Gastroesophageal sphincter (tissue), 4 donors: ENCODE data around the gene NPHP1. TPM values are rescaled to one million over a fixed set of nuclear protein-coding genes. Genes with fewer than 3 reads are reported as not detected.
"Not testable (repeated sequence)": the region's sequence is repeated elsewhere in the genome, so short reads cannot be mapped to it uniquely, and the experiment has no call there.

ENCODE experiments used
- ATAC-seq: fragments of 150-250 bp; one replicate; pipeline ENCODE4 v1.9.1; 2016; ENCODE audit warnings: mild to moderate bottlenecking, moderate library complexity
- H3K27ac ChIP-seq, 4 donors: fragments of 200-600 bp; sonication (generic) in 3 of 4; 1 replicate in 3 of 4; 2 replicates in 1 of 4; pipeline ENCODE4 v1.5.1; 2016 to 2019
- H3K27me3 ChIP-seq: fragments of 200-600 bp; sonication (generic); one replicate; pipeline ENCODE4 v1.5.1; 2019
- H3K36me3 ChIP-seq, 2 donors: fragments of 200-600 bp; sonication (generic); one replicate each; pipeline ENCODE4 v1.5.1; 2019; ENCODE audit warnings: control low read depth in 1 of 2
- H3K4me1 ChIP-seq, 3 donors: fragments of 200-600 bp; sonication (generic); 1 replicate in 2 of 3; 2 replicates in 1 of 3; pipeline ENCODE4 v1.5.1; 2016 to 2019; ENCODE audit warnings: control low read depth in 2 of 3
- H3K4me3 ChIP-seq, 2 donors: fragments of 200-600 bp; sonication (generic); one replicate each; pipeline ENCODE4 v1.5.1; 2019; ENCODE audit warnings: mild to moderate bottlenecking in 1 of 2, moderate library complexity in 1 of 2
- H3K9me3 ChIP-seq, 3 donors: fragments of 200-600 bp; sonication (generic); one replicate each; pipeline ENCODE4 v1.5.1; 2017 to 2019; ENCODE audit warnings: control low read depth in 2 of 3
- CTCF ChIP-seq, 4 experiments: fragments of 200-600 bp in 2 of 4; fragments of 450-650 bp in 2 of 4; sonication (generic) in 1 of 4; IDR thresholded peaks; one replicate each; pipeline ENCODE4 v1.5.1; 2017 to 2019; ENCODE audit warnings: antibody characterized with exemption in 4 of 4, mild to moderate bottlenecking in 2 of 4, moderate library complexity in 2 of 4
- EP300 ChIP-seq: sonication (generic); formaldehyde crosslinking; IDR thresholded peaks from one replicate; pipeline ENCODE4 v1.6.1; 2017; ENCODE audit warnings: antibody characterized with exemption, mild to moderate bottlenecking
- POLR2A ChIP-seq, 2 donors: fragments of 450-650 bp; IDR thresholded peaks; one replicate each; pipeline ENCODE4 v1.6.1; 2017; ENCODE audit warnings: antibody characterized with exemption in 2 of 2, mild to moderate bottlenecking in 2 of 2, moderate library complexity in 1 of 2
- POLR2AphosphoS5 ChIP-seq: sonication (generic); formaldehyde crosslinking; IDR thresholded peaks from one replicate; pipeline ENCODE4 v1.6.1; 2017; ENCODE audit warnings: antibody characterized with exemption
- WGBS, 2 donors: methylation state at CpG; one replicate each; pipeline ENCODE4 v1.1.5; 2018; ENCODE audit warnings: low coverage in 1 of 2; 5-methylcytosine and 5-hydroxymethylcytosine counted together
- total RNA-seq, 4 donors: library from RNA; depleted of rRNA; stranded (reverse); fragments of >200 nt; gene quantifications; one replicate each; pipeline ENCODE4 v1.1.0, GENCODE V29; 2016

The NPHP1 gene
- total RNA-seq, 4 donors from 2014 or later = 8.2 to 19.5 (median 9.9) TPM

- TF ChIP-seq POLR2AphosphoS5 = no peak
- TF ChIP-seq CTCF (IDR thresholded peaks at IDR 0.05) = no peak
- no peak for TF ChIP-seq POLR2A (IDR thresholded peaks at IDR 0.05)
- TF ChIP-seq EP300 = no peak
- 78 to 94% methylated on average over 2 of the region's 2 CpGs for WGBS, 2 donors
Measured at GRCh38 chr2:110166266-110166665, 38.5 kb downstream of the NPHP1 start.

GRCh38 chr2:110157153-110157793 is 47.5 kb downstream of the NPHP1 start:
- Histone ChIP-seq H3K27ac (peak overlapping the region in 1 of 4 donors; percentile 15), H3K9me3 (no peaks in the 10 kb centered on the region), H3K36me3 (peaks cover 0 to 1% of the 10 kb centered on the region in 2 donors), H3K4me1 (peaks cover 0 to 4% (median 0%) of the 10 kb centered on the region in 3 donors), H3K4me3 (no peak overlapping the region), H3K27me3 (no peaks in the 10 kb centered on the region)
- peak; percentile 41 for ATAC-seq
- TF ChIP-seq CTCF (IDR thresholded peaks at IDR 0.05) (peak; percentile 54 to 74 (median 66)), EP300 (no peak), POLR2A (IDR thresholded peaks at IDR 0.05) (no peak), POLR2AphosphoS5 (no peak)
- WGBS, 2 donors = 25 to 36% methylated on average over 4 of the region's 4 CpGs

More at GRCh38 chr2:110166266-110166665, 38.5 kb downstream of the NPHP1 start:
- Histone ChIP-seq H3K4me1 (no peaks in the 10 kb centered on the region), H3K27ac (no peak overlapping the region), H3K27me3 (no peaks in the 10 kb centered on the region), H3K4me3 (no peak overlapping the region), H3K9me3 (no peaks in the 10 kb centered on the region), H3K36me3 (peaks cover 0 to 25% of the 10 kb centered on the region in 2 donors)
- no peak for ATAC-seq

GRCh38 chr2:110154828-110155227 is 50.0 kb downstream of the NPHP1 start:
- not testable (repeated sequence) for H3K4me3 ChIP-seq, H3K9me3 ChIP-seq, H3K27ac ChIP-seq, H3K27me3 ChIP-seq, ATAC-seq, H3K4me1 ChIP-seq, H3K36me3 ChIP-seq
- WGBS, 2 donors = 91 to 100% methylated on average over 1 to 3 of the region's 4 CpGs

GRCh38 chr2:110154188-110154587 is 50.6 kb downstream of the NPHP1 start:
- H3K36me3 ChIP-seq, H3K4me3 ChIP-seq, H3K27me3 ChIP-seq, H3K9me3 ChIP-seq, H3K27ac ChIP-seq, ATAC-seq, H3K4me1 ChIP-seq: not testable (repeated sequence)
- 100% methylated on average over 2 of the region's 2 CpGs; no CpG with 5 or more reads in 1 of the 2 donors for WGBS, 2 donors

- no peak overlapping the region for H3K4me3 ChIP-seq
- no peak overlapping the region for H3K27ac ChIP-seq
- no peak for ATAC-seq
- H3K9me3 ChIP-seq = no peaks in the 10 kb centered on the region
- TF ChIP-seq CTCF (IDR thresholded peaks at IDR 0.05) (no peak), EP300 (no peak), POLR2AphosphoS5 (no peak), POLR2A (IDR thresholded peaks at IDR 0.05) (no peak)
- no peaks in the 10 kb centered on the region for H3K36me3 ChIP-seq
- H3K27me3 ChIP-seq = no peaks in the 10 kb centered on the region
- peaks cover 0 to 4% (median 0%) of the 10 kb centered on the region in 3 donors for H3K4me1 ChIP-seq
- WGBS, 2 donors = 94 to 100% methylated on average over 2 of the region's 2 CpGs
Measured at GRCh38 chr2:110153416-110153815, 51.4 kb downstream of the NPHP1 start.

GRCh38 chr2:110152943-110153342 is 51.9 kb downstream of the NPHP1 start:
- WGBS, 2 donors = 62 to 86% methylated on average over 3 of the region's 3 CpGs
- ATAC-seq = no peak

More at GRCh38 chr2:110152943-110153342, 51.9 kb downstream of the NPHP1 start:
- Histone ChIP-seq H3K4me3 (no peak overlapping the region), H3K36me3 (no peaks in the 10 kb centered on the region), H3K27me3 (no peaks in the 10 kb centered on the region), H3K4me1 (peaks cover 0 to 4% (median 0%) of the 10 kb centered on the region in 3 donors), H3K9me3 (no peaks in the 10 kb centered on the region), H3K27ac (no peak overlapping the region)
- TF ChIP-seq POLR2A (IDR thresholded peaks at IDR 0.05) (no peak), CTCF (IDR thresholded peaks at IDR 0.05) (no peak), EP300 (no peak), POLR2AphosphoS5 (no peak)
